ENCODE measurements around the gene NUDCD2.

DNA sequence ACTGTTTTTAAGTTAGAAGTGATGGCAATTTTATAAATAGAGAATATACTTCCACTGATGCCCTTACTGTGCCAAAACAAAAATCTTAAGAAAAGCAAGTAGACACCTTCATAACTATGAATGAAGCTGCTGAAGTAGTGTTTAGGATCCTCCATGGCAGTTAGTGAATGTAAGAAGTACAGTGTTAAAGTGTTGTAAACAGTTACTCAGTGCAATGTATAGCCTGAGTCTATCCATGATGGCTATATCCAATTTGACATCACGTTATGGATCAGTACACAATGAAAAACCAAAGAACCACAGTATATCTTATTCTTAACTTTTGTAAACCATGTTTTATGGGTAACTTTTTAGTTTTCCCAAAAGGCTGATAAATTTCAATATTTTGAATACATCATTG, 15.4 kb downstream of the NUDCD2 start:
- TF ChIP-seq, protein P1, sequence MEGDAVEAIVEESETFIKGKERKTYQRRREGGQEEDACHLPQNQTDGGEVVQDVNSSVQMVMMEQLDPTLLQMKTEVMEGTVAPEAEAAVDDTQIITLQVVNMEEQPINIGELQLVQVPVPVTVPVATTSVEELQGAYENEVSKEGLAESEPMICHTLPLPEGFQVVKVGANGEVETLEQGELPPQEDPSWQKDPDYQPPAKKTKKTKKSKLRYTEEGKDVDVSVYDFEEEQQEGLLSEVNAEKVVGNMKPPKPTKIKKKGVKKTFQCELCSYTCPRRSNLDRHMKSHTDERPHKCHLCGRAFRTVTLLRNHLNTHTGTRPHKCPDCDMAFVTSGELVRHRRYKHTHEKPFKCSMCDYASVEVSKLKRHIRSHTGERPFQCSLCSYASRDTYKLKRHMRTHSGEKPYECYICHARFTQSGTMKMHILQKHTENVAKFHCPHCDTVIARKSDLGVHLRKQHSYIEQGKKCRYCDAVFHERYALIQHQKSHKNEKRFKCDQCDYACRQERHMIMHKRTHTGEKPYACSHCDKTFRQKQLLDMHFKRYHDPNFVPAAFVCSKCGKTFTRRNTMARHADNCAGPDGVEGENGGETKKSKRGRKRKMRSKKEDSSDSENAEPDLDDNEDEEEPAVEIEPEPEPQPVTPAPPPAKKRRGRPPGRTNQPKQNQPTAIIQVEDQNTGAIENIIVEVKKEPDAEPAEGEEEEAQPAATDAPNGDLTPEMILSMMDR (IDR thresholded peaks at IDR 0.05): no peak
- TF ChIP-seq POLR2A (IDR thresholded peaks at IDR 0.05): no peak

Measured in right lobe of liver (tissue), 4 donors.